Spinal cord (tissue), 10 donors: Measurements from ENCODE around the gene LTBP1. TPM values are rescaled to one million over a fixed set of nuclear protein-coding genes. Genes with fewer than 3 reads are reported as not detected.
"Not testable (repeated sequence)": the region's sequence is repeated elsewhere in the genome, so short reads cannot be mapped to it uniquely, and the experiment has no call there.

Experiments
- DNase-seq, 6 donors: peaks; one replicate each; pipeline versions ENCODE4 v3.0.0 to v3.0.0-alpha.2; 2013 to 2015; ENCODE audit warnings: low spot score in 6 of 6, low read depth in 4 of 6
- H3K27ac ChIP-seq: one replicate; pipeline ENCODE4 v1.5.1; 2013; ENCODE audit warnings: low read depth, low read length, control low read depth
- H3K27me3 ChIP-seq: one replicate; pipeline ENCODE4 v1.6.1; 2013; ENCODE audit warnings: low read length; ENCODE audit not compliant: control insufficient read depth, insufficient read depth
- H3K36me3 ChIP-seq: one replicate; pipeline ENCODE4 v1.6.1; 2013; ENCODE audit warnings: low read length; ENCODE audit not compliant: control insufficient read depth, insufficient read depth
- H3K4me1 ChIP-seq: one replicate; pipeline ENCODE4 v1.6.1; 2013; ENCODE audit warnings: low read length; ENCODE audit not compliant: control insufficient read depth, insufficient read depth
- H3K4me3 ChIP-seq: one replicate; pipeline ENCODE4 v1.5.1; 2013; ENCODE audit warnings: low read depth, low read length, control low read depth
- H3K9me3 ChIP-seq: one replicate; pipeline ENCODE4 v1.6.1; 2013; ENCODE audit warnings: low read length; ENCODE audit not compliant: control insufficient read depth, insufficient read depth
- WGBS: methylation state at CpG from one replicate; pipeline ENCODE4 v1.1.5; 2013; ENCODE audit warnings: missing lambda C conversion rate; ENCODE audit not compliant: insufficient coverage; 5-methylcytosine and 5-hydroxymethylcytosine counted together
- polyA plus RNA-seq, 2 donors: library from polyadenylated mRNA; unstranded; fragments of 120-200 nt; gene quantifications; one replicate each; pipeline ENCODE4 v1.2.1, GENCODE V29; 2013; ENCODE audit not compliant: insufficient read length in 2 of 2
- total RNA-seq, 2 donors: library from RNA; depleted of rRNA in 1 of 2; stranded (reverse); fragments of 120-200 nt in 1 of 2; fragments of >200 nt in 1 of 2; gene quantifications; one replicate each; pipeline versions ENCODE4 v1.2.3 to v1.2.4, GENCODE V29; 2013 to 2014
- donor health status: healthy.

The LTBP1 gene
- total and polyA plus RNA-seq, 4 donors, result 22.7 to 83.0 (median 51.7) TPM

DNA sequence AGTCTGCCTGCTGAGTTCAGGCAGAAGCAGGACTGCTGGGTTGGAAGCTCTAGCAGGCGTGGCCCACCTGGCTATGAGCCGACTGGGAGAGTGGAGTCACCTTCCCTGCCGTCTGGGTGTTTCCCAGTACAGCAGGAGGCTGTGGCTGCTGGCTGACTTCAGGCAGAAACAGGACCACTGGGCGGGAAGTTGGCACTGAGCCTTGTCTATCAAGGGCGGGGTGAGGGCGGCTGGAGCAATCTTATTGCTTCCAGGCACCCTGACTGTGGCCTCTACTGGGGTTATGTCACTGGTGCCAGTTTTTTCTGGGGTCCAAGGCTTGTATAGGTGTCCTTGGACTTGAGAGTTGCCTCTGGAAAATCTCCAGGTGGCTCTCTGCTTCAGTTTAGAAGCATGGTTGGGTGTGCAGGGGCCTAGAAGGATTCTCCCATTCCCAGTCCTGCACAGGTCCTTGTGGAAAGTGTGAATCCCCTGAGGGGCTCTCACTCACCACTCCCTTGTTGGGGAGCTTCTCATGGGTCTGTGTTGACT, 30.5 kb downstream of the LTBP1 start:
- no peaks in the 10 kb centered on the region for H3K36me3 ChIP-seq
- peak in 1 of 6 donors; percentile 23 for DNase-seq
- WGBS, result 82% methylated on average over 6 of the region's 6 CpGs

DNA sequence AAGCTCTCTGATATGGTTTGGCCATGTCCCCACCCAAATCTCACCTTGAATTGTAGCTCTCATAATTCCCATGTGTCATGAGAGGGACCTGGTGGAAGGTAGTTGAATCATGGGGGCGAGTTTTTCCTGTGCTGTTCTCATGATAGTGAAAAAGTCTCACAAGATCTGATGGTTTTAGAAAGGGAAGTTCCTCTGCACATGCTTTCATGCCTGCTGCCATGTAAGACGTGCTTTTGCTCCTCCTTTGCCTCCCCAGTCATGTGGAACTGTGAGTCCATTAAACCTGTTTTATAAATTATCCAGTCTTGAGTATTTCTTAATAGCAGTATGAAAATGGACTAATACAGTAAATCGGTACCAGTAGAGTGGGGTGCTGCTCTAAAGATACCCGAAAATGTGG, 34.9 kb downstream of the LTBP1 start:
- Histone ChIP-seq H3K27ac (no peak overlapping the region), H3K4me3 (no peak overlapping the region), H3K27me3 (no peaks in the 10 kb centered on the region), H3K4me1 (no peaks in the 10 kb centered on the region), H3K36me3 (no peaks in the 10 kb centered on the region), H3K9me3 (no peaks in the 10 kb centered on the region)
- DNase-seq, result no peak
- 94% methylated on average over 2 of the region's 4 CpGs for WGBS

More for the DNA sequence above, 30.5 kb downstream of the LTBP1 start:
- Histone ChIP-seq H3K9me3 (peaks cover 2% of the 10 kb centered on the region), H3K4me1 (no peaks in the 10 kb centered on the region), H3K27me3 (no peaks in the 10 kb centered on the region), H3K27ac (no peak overlapping the region), H3K4me3 (no peak overlapping the region)

DNA sequence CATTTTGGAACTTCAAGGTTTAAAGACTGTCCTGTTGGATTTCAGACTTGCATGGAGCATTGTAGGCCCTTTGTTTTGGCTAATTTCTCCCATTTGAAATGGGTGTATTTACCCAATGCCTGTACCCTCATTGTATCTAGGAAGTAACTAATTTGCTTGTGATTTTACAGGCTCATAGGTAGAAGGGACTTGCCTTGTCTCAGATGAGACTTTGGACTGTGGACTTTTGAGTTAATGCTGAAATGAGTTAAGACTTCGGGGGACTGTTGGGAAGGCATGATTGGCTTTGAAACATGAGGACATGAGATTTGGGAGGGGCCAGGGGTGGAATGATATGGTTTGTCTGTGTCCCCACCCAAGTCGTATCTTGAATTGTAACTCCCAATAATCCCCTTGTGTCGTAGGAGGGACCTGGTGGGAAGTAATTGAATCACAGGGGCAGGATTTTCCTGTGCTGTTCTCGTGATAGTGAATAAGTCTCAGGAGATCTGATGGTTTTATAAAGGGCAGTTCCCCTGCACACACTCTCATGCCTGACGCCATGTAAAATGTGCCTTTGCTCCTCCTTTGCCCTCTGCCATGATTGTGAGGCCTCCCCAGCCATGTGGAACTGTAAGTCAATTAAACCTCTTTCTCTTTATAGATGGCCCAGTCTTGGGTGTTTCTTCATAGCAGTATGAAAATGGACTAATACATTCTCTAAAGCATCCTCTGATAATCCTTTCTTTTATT, 36.6 kb downstream of the LTBP1 start:
- not testable (repeated sequence) for H3K27me3 ChIP-seq, DNase-seq, H3K27ac ChIP-seq, H3K4me3 ChIP-seq, H3K4me1 ChIP-seq, H3K9me3 ChIP-seq, H3K36me3 ChIP-seq
- WGBS, result 100% methylated on average over 2 of the region's 5 CpGs

DNA sequence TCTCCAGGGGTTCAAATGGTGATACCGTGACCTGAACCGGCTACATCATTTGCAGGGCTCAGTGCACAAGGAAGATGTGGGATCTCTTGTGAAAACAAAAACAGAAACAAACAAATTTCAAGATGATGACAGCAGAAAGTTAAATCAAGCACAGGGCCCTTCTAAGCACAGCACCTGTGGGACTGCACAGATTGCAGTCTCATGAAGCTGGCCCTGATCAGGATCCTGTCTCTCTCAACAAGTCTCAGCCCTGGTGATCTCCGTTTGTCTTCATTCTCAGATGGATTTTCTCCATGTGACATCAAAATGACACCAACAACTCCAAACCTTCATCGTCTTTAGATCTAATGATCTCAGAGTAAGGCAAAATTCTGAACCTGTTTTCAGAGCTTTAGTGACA, 39.7 kb downstream of the LTBP1 start:
- Histone ChIP-seq H3K36me3 (no peaks in the 10 kb centered on the region), H3K9me3 (no peaks in the 10 kb centered on the region), H3K27ac (no peak overlapping the region), H3K4me1 (no peaks in the 10 kb centered on the region), H3K4me3 (no peak overlapping the region), H3K27me3 (no peaks in the 10 kb centered on the region)
- DNase-seq, result no peak
- 85% methylated on average over 3 of the region's 4 CpGs for WGBS

DNA sequence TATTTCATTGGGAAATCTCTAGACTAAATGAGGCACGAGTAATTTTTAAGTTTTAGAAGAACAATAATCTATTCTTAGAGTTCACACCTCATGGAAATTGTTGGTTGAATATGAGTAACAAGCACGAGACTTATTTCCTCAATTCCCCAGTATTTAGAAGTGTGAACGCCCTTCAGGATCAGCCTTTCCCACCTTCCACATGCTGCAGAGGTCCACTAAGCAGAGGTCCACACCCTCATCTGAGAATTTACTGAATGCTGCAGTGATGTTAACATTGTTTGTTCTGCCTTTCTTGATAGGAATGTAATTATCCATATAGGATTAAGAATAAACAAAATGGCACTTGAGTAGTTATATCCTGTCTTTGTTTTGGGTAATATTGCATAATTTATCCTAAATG, 41.8 kb downstream of the LTBP1 start:
- Histone ChIP-seq H3K4me1 (peaks cover 4% of the 10 kb centered on the region), H3K4me3 (no peak overlapping the region), H3K9me3 (no peaks in the 10 kb centered on the region), H3K27ac (no peak overlapping the region), H3K27me3 (no peaks in the 10 kb centered on the region), H3K36me3 (no peaks in the 10 kb centered on the region)
- no CpG with 5 or more reads among the region's 3 CpGs for WGBS
- no peak for DNase-seq

DNA sequence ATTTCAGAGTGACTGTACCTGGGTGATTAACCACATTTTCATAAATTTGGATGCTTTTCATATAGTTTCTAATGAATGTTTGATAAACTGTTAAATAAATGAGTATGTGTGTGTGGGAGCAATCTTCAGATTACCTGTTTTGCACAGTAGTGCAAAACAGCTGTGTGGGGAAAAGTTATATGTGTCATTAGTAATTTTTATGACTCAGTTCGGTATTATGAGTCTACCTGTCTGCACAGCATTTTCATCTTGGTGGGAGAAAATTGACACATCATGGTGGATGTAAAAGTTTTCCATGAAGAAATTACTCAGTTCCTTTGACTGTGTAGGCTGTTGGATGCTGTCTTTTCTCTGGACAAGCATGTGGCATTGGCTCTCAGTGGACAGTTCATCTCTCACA, 43.8 kb downstream of the LTBP1 start:
- WGBS, result 0% methylated on average over 1 of the region's 1 CpG
- no peaks in the 10 kb centered on the region for H3K9me3 ChIP-seq
- H3K4me3 ChIP-seq, result no peak overlapping the region
- no peaks in the 10 kb centered on the region for H3K36me3 ChIP-seq
- DNase-seq, result no peak
- peaks cover 4% of the 10 kb centered on the region for H3K4me1 ChIP-seq
- H3K27ac ChIP-seq, result no peak overlapping the region
- H3K27me3 ChIP-seq, result no peaks in the 10 kb centered on the region

DNA sequence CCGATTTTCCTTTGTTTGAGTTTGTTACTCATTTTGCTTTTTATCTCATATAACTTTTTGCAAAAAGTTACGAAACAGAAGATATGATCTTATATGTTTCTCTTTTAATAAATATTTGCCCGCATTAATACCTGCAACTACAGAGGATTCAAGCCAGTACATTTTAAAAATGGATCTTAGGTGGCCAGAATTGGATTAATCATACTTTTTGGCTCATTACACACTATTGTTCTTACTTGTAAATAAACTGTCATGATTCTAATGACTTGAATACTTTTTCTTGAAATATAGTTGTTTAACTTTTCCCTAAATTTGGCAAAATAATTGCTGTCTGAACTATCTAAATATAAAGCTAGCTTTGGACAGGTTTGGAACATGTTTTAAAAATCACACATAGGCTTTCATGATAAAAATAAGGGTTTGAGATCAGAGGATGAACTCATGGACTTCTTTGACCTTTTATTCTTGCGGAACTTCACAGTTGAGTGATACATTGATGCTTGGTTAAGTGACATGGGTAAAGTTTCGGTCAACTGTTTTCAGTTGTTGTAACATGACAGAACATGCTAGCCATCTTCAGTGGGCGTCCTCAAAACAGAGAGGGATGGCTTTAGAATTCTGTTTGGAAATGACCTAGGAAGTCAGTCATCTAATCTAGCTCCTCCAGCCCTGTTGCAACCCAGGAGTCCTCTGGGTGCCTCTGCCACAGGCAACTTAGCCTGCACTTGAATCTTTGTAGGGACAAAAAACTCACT, 44.5 kb downstream of the LTBP1 start:
- Histone ChIP-seq H3K36me3 (no peaks in the 10 kb centered on the region), H3K4me3 (no peak overlapping the region), H3K27ac (no peak overlapping the region), H3K27me3 (no peaks in the 10 kb centered on the region), H3K4me1 (peaks cover 4% of the 10 kb centered on the region), H3K9me3 (no peaks in the 10 kb centered on the region)
- no peak for DNase-seq
- WGBS, result 100% methylated on average over 2 of the region's 6 CpGs

DNA sequence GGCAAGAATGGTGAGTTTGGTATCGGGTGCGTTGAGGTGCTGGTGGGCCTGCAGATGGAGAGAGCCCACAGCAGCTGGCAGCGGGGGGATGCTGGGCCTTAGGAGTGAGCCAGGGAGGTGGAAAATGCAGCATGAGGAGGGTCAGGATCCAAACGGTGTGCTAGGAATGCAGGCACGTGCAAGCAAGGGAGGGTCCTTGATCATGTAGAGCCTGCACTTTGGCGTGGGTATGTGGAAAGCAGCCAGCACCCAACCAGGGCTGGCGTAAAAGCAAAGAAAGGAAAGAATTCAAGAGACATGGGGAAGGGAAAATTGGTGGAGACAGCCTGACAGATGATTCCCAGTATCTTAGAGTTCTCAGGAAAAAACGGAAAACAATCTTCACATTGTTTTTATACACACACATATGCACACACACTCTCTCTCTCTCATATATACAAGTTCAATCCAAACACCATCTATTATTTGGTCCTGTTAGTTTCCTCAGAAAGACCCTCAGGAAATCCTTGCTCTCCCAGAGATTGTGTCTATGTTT, 46.3 kb downstream of the LTBP1 start:
- no peak overlapping the region for H3K27ac ChIP-seq

DNA sequence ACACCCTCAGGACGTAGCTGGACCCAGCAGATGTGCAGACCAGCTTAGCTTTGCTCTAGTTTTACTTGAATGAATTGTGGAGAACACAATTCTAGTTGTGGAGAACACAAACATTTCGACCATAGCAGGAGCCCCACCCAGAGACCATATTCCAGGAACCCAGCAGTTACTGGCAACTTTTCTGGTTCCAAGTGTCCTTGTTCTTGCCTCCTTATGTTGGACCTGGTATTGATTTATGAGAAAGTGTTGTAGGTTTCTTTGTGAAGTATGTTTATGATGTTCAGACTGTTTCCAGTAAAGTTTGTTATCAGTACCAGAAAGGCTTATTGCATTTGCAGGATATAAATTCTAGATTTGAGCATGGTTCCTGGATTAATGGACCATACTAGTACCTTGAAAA, 51.0 kb downstream of the LTBP1 start:
- H3K9me3 ChIP-seq, result no peaks in the 10 kb centered on the region
- WGBS, result no CpG with 5 or more reads among the region's 2 CpGs
- peaks cover 9% of the 10 kb centered on the region for H3K4me1 ChIP-seq
- H3K4me3 ChIP-seq, result no peak overlapping the region
- DNase-seq, result no peak
- H3K27me3 ChIP-seq, result no peaks in the 10 kb centered on the region
- H3K27ac ChIP-seq, result no peak overlapping the region
- no peaks in the 10 kb centered on the region for H3K36me3 ChIP-seq

More for the DNA sequence above, 46.3 kb downstream of the LTBP1 start:
- DNase-seq, result peak in 2 of 6 donors; percentile 9 to 22
- 53% methylated on average over 8 of the region's 8 CpGs for WGBS
- Histone ChIP-seq H3K4me3 (no peak overlapping the region), H3K36me3 (no peaks in the 10 kb centered on the region), H3K4me1 (peaks cover 4% of the 10 kb centered on the region), H3K27me3 (no peaks in the 10 kb centered on the region), H3K9me3 (no peaks in the 10 kb centered on the region)
